A549 (cell line): ENCODE data around the gene CCT5. TPM values are rescaled to one million over a fixed set of nuclear protein-coding genes. Genes with fewer than 3 reads are reported as not detected.
A peak's percentile ranks its signal among the peaks of the same experiment; 100 is the strongest.

Experiments
- ATAC-seq, 2 experiments: fragments of 200-7000 bp in 1 of 2; fragments of >200 bp in 1 of 2; cut with Nextera tagmentation in 1 of 2; cut with Tn5 transposase in 1 of 2; 3 replicates each; pipeline versions ENCODE4 v1.8.0 to v1.9.1; 2018 to 2020; ENCODE audit warnings: mild to moderate bottlenecking in 1 of 2, moderate library complexity in 1 of 2
- CTCF ChIA-PET: fragments of 300-600 bp; sonication (Branson Sonifier 250); formaldehyde crosslinking; extraction: SDS; loops from one replicate; lab custom pipeline; 2021; ENCODE audit warnings: antibody characterized with exemption, inconsistent platforms; lab: Yijun Ruan, JAX
- POLR2A ChIA-PET: fragments of 350-600 bp; formaldehyde crosslinking; extraction: SDS; loops from one replicate; lab custom pipeline; 2021; ENCODE audit warnings: antibody characterized with exemption, inconsistent platforms; lab: Yijun Ruan, JAX
- DNase-seq, 2 experiments: peaks; one replicate each; pipeline versions ENCODE4 v3.0.0 to v3.0.0-alpha.2; 2011 to 2016; ENCODE audit warnings: low read depth in 1 of 2, low spot score in 1 of 2
- FAIRE-seq: peaks from 2 replicates; lab custom pipeline; 2011; peaks lifted over from hg19 to GRCh38; lab: Jason Lieb, UNC
- H3K27ac ChIP-seq, 2 experiments: fragments of >200 bp; sonication (Bioruptor Twin); formaldehyde crosslinking; 3 replicates each; pipeline ENCODE4 v1.5.1; 2016 to 2017
- H3K4me1 ChIP-seq: fragments of >200 bp; sonication (Bioruptor Twin); formaldehyde crosslinking; 3 replicates; pipeline ENCODE4 v1.6.1; 2016
- H3K4me2 ChIP-seq: fragments of >200 bp; sonication (Bioruptor Twin); formaldehyde crosslinking; 3 replicates; pipeline ENCODE4 v1.6.1; 2016
- H3K4me3 ChIP-seq: fragments of >200 bp; sonication (Bioruptor Twin); formaldehyde crosslinking; 3 replicates; pipeline ENCODE4 v1.5.1; 2016
- H3K9me3 ChIP-seq: fragments of >200 bp; sonication (Bioruptor Twin); formaldehyde crosslinking; 3 replicates; pipeline ENCODE4 v1.6.1; 2016
- BHLHE40 ChIP-seq: IDR thresholded peaks from 2 replicates; pipeline ENCODE4 v1.6.1; 2012; ENCODE audit warnings: low read depth, low read length, inconsistent platforms
- EHMT2 ChIP-seq: fragments of 200-600 bp; sonication (generic); IDR thresholded peaks from 2 replicates; pipeline ENCODE4 v1.6.1; 2016; ENCODE audit warnings: antibody characterized with exemption, low read depth, mild to moderate bottlenecking, moderate library complexity
- ELK1 ChIP-seq: fragments of 150-350 bp; IDR thresholded peaks from 2 replicates; pipeline ENCODE4 v1.6.1; 2014; ENCODE audit warnings: low read depth, mild to moderate bottlenecking, low read length
- EP300 ChIP-seq, 2 experiments: fragments of >200 bp; sonication (Bioruptor Twin); formaldehyde crosslinking; IDR thresholded peaks; 2 replicates in 1 of 2; 3 replicates in 1 of 2; pipeline ENCODE4 v1.6.1; 2016 to 2017
- ESRRA ChIP-seq: fragments of 150-350 bp; IDR thresholded peaks from 2 replicates; pipeline ENCODE4 v1.6.1; 2014; ENCODE audit warnings: mild to moderate bottlenecking, low read length, borderline replicate concordance
- FOSL2 ChIP-seq, 2 experiments: fragments of 450-650 bp in 1 of 2; fragments of >200 bp in 1 of 2; sonication (Bioruptor Twin) in 1 of 2; formaldehyde crosslinking; IDR thresholded peaks; 2 replicates each; pipeline versions ENCODE4 v1.5.0 to v1.6.1; 2016 to 2020; ENCODE audit warnings: mild to moderate bottlenecking in 1 of 2, moderate library complexity in 1 of 2
- HOXA7 ChIP-seq: fragments of 250-450 bp; sonication (Bioruptor Pico); IDR thresholded peaks from 2 replicates; pipeline ENCODE4 v1.5.0; 2020; ENCODE audit warnings: mild to moderate bottlenecking, moderate library complexity
- HOXB13 ChIP-seq: fragments of 250-450 bp; sonication (Bioruptor Pico); IDR thresholded peaks from 2 replicates; pipeline ENCODE4 v1.5.0; 2020; ENCODE audit warnings: low read depth, mild to moderate bottlenecking, moderate library complexity
- MYC ChIP-seq: IDR thresholded peaks from 2 replicates; pipeline ENCODE4 v1.6.1; 2012; ENCODE audit warnings: mild to moderate bottlenecking, inconsistent platforms, low read length, improper control_type of control experiment, borderline replicate concordance
- NFE2L2 ChIP-seq: fragments of 150-350 bp; conservative IDR thresholded peaks from 2 replicates; pipeline ENCODE4 v1.6.1; 2014; ENCODE audit warnings: low read length
- NPAS2 ChIP-seq: fragments of 250-450 bp; sonication (Bioruptor Pico); IDR thresholded peaks from 2 replicates; pipeline ENCODE4 v1.8.0; 2022; ENCODE audit warnings: mild to moderate bottlenecking, moderate library complexity, borderline replicate concordance
- NR3C1 ChIP-seq: fragments of >200 bp; sonication (Bioruptor Twin); formaldehyde crosslinking; IDR thresholded peaks from 3 replicates; pipeline ENCODE4 v1.6.1; 2017
- RAD21 ChIP-seq, 2 experiments: fragments of >200 bp in 1 of 2; sonication (Bioruptor Twin) in 1 of 2; formaldehyde crosslinking in 1 of 2; IDR thresholded peaks in 1 of 2; conservative IDR thresholded peaks in 1 of 2; 2 replicates in 1 of 2; 3 replicates in 1 of 2; pipeline ENCODE4 v1.6.1; 2012 to 2018; ENCODE audit warnings: inconsistent platforms in 1 of 2
- REST ChIP-seq: fragments of 200-600 bp; sonication (generic); IDR thresholded peaks from 2 replicates; pipeline ENCODE4 v1.6.1; 2016; ENCODE audit warnings: antibody characterized with exemption, mild to moderate bottlenecking, moderate library complexity
- RFX5 ChIP-seq: fragments of 450-650 bp; IDR thresholded peaks from 2 replicates; pipeline ENCODE4 v1.7.1; 2014; ENCODE audit warnings: antibody characterized with exemption, mild to moderate bottlenecking, moderate library complexity
- RNF2 ChIP-seq: fragments of 200-600 bp; sonication (generic); IDR thresholded peaks from 2 replicates; pipeline ENCODE4 v1.6.1; 2016; ENCODE audit warnings: low read depth, mild to moderate bottlenecking, antibody characterized with exemption, moderate library complexity, borderline replicate concordance
- TFCP2L1 ChIP-seq: fragments of 250-450 bp; sonication (Bioruptor Pico); IDR thresholded peaks from 2 replicates; pipeline ENCODE4 v1.5.0; 2021; ENCODE audit warnings: mild to moderate bottlenecking
- TP53 ChIP-seq: fragments of 250-450 bp; sonication (Bioruptor Pico); IDR thresholded peaks from 2 replicates; pipeline ENCODE4 v1.5.0; 2021; ENCODE audit warnings: mild to moderate bottlenecking, moderate library complexity
- WGBS: methylation state at CpG from one replicate; pipeline ENCODE4 v1.1.6; 2017; ENCODE audit errors: missing lambda C conversion rate; 5-methylcytosine and 5-hydroxymethylcytosine counted together
- polyA plus RNA-seq, 4 experiments: library from polyadenylated mRNA; depleted of rRNA in 3 of 4; stranded (reverse); fragments of >200 nt; fragmentation: RNase III in 1 of 4; extraction: RNeasy Plus Mini Kit Qiagen cat#74134 plus additional on column Dnase treatment in 1 of 4; gene quantifications; 2 replicates in 3 of 4; 3 replicates in 1 of 4; pipeline ENCODE4 v1.2.3, GENCODE V29; 2011 to 2017
- TF ChIP-seq, protein P1 (sequence below): IDR thresholded peaks from 2 replicates; pipeline ENCODE4 v1.6.1; 2012
- TF ChIP-seq, protein P2 (sequence below): fragments of 250-450 bp; sonication (Bioruptor Pico); IDR thresholded peaks from 2 replicates; pipeline ENCODE4 v1.5.0; 2020; ENCODE audit warnings: low read depth, mild to moderate bottlenecking, moderate library complexity

The CCT5 gene
- polyA plus RNA-seq, 2 of the 4 experiments (the other 2 are of a cell fraction) = 730 to 858 TPM

DNA sequence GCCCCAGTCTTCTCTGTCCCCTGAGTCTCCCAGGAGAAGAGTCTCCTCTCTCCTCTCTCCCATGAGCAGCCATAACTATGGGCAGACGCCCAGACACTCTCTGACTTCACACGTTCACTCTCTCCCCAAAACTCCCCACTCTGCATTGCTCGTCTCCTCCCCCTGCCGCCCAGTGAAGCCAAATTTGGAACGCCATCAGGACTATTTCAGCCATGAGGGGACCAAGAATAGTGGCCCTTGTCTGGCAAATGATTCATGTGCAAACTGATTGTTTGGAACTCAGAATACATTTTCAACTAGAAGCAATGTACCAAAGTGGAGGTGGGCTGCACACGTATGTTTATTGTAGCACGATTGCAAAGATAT, 36.8 kb downstream of the CCT5 start:
- Histone ChIP-seq H3K4me3 (no peak overlapping the region), H3K27ac (no peak overlapping the region), H3K4me2 (no peak overlapping the region), H3K9me3 (no peaks in the 10 kb centered on the region), H3K4me1 (peaks cover 5% of the 10 kb centered on the region; the same call in 1 of the 3 replicates)
- POLR2A ChIA-PET = no interaction called here
- TF ChIP-seq MYC = no peak
- no peak for TF ChIP-seq BHLHE40
- no peak for TF ChIP-seq FOSL2 (IDR thresholded peaks at IDR 0.05)
- no peak for TF ChIP-seq FOSL2 (CRISPR knock-in tag; IDR thresholded peaks at IDR 0.05)
- TF ChIP-seq, protein P1, sequence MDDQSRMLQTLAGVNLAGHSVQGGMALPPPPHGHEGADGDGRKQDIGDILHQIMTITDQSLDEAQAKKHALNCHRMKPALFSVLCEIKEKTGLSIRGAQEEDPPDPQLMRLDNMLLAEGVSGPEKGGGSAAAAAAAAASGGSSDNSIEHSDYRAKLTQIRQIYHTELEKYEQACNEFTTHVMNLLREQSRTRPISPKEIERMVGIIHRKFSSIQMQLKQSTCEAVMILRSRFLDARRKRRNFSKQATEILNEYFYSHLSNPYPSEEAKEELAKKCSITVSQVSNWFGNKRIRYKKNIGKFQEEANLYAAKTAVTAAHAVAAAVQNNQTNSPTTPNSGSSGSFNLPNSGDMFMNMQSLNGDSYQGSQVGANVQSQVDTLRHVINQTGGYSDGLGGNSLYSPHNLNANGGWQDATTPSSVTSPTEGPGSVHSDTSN = no peak
- no peak for TF ChIP-seq ESRRA
- no peak for TF ChIP-seq NPAS2 (CRISPR knock-in tag)
- no peak for TF ChIP-seq NR3C1
- 82% methylated on average over 7 of the region's 7 CpGs for WGBS
- FAIRE-seq = no peak
- CTCF ChIA-PET = interaction anchor here (1.6 to 3.4 kb wide), 2 partner anchors 42 to 137 kb away, joined by 3 to 15 read pairs; no protein-coding TSS in a partner anchor
- no peak for DNase-seq
- no peak for ATAC-seq

- no peak for DNase-seq
- TF ChIP-seq NFE2L2 = 0 out of 2 replicates have a peak, but pooled peaks have one; percentile 9
- TF ChIP-seq RAD21 (conservative IDR thresholded peaks at IDR 0.05 in 1 of 2, IDR thresholded peaks at IDR 0.05 in 1 of 2) = no peak
- ChIA-PET POLR2A (no interaction called here), CTCF (no interaction called here)
- H3K4me2 ChIP-seq = no peak overlapping the region
- FAIRE-seq = no peak
- peaks cover 5% of the 10 kb centered on the region; the same call in 1 of the 3 replicates for H3K4me1 ChIP-seq
- WGBS = 53% methylated on average over 8 of the region's 13 CpGs
- H3K27ac ChIP-seq = 0 out of 6 replicates have a peak overlapping the region, but pooled peaks of 1 of the 2 experiments have one; percentile 24
- ATAC-seq = no peak
- H3K4me3 ChIP-seq = no peak overlapping the region
- no peaks in the 10 kb centered on the region for H3K9me3 ChIP-seq
Measured at GRCh38 chr5:10288592-10289219, 38.6 kb downstream of the CCT5 start.

DNA sequence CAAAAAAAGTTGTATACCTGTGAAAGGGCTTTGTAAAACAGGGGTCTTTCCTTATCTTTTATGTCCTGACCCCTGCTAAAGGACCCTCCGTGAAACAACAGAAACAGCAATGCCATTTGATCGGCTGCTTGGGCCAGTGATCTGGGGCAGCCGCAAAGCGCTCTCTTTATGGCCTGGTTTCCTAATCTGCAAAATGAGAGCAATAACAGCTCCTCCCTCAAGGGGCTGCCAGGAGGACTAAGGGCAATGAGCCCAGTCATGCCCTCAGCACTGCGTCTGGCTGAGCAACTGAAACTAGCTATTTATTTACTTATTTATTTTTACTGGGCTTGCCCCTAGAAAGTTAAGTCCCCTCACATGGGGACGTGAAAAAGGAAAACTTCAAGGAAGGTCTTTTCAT, 39.3 kb downstream of the CCT5 start:
- WGBS = 90% methylated on average over 6 of the region's 6 CpGs
- ATAC-seq (peak; percentile 57 to 58; a peak in 4 of 6 replicates), FAIRE-seq (no peak), DNase-seq (no peak)
- no peak for TF ChIP-seq ELK1
- no peak for TF ChIP-seq EHMT2
- no peak for TF ChIP-seq HOXA7 (CRISPR knock-in tag)
- no peak for TF ChIP-seq TFCP2L1 (CRISPR knock-in tag)
- TF ChIP-seq REST = no peak
- TF ChIP-seq, protein P2, sequence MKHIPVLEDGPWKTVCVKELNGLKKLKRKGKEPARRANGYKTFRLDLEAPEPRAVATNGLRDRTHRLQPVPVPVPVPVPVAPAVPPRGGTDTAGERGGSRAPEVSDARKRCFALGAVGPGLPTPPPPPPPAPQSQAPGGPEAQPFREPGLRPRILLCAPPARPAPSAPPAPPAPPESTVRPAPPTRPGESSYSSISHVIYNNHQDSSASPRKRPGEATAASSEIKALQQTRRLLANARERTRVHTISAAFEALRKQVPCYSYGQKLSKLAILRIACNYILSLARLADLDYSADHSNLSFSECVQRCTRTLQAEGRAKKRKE (CRISPR knock-in tag) = no peak
- TF ChIP-seq RFX5 = no peak
- TF ChIP-seq TP53 = no peak
- TF ChIP-seq EP300 (IDR thresholded peaks at IDR 0.05) = no peak
- TF ChIP-seq NFE2L2 = no peak
- TF ChIP-seq HOXB13 (CRISPR knock-in tag) = no peak
- no peak for TF ChIP-seq RNF2
- ChIA-PET POLR2A (no interaction called here), CTCF (interaction anchor here (0.5 to 1.7 kb wide), 2 partner anchors 129 to 135 kb away, joined by 3 to 10 read pairs; no protein-coding TSS in a partner anchor)
- Histone ChIP-seq H3K4me3 (no peak overlapping the region), H3K4me2 (no peak overlapping the region), H3K27ac (no peak overlapping the region), H3K9me3 (no peaks in the 10 kb centered on the region), H3K4me1 (peaks cover 5% of the 10 kb centered on the region; the same call in 1 of the 3 replicates)
